ENCODE data around the gene SLC17A6. TPM values are rescaled to one million over a fixed set of nuclear protein-coding genes. Genes with fewer than 3 reads are reported as not detected.

SLC17A6 gene
- polyA plus RNA-seq, 1 donor from 2014 or later = 3.3 TPM

GRCh38 chr11:22331771-22332170 lies 6.4 kb upstream of the SLC17A6 start:
- H3K27ac ChIP-seq (ENCODE audit: low read length) = no peak overlapping the region
- TF ChIP-seq CTCF (IDR thresholded peaks at IDR 0.05; ENCODE audit: poor library complexity, severe bottlenecking) (peak; percentile 24), TAF1 (IDR thresholded peaks at IDR 0.05; ENCODE audit: low read depth) (no peak), EZH2 (IDR thresholded peaks at IDR 0.05; ENCODE audit: borderline replicate concordance, insufficient read depth, low read length, poor library complexity, severe bottlenecking) (no peak), SMC3 (conservative IDR thresholded peaks at IDR 0.05; ENCODE audit: poor library complexity) (no peak), MXI1 (conservative IDR thresholded peaks at IDR 0.05; ENCODE audit: poor library complexity, severe bottlenecking) (no peak), RAD21 (conservative IDR thresholded peaks at IDR 0.05) (no peak)
- H3K9me3 ChIP-seq (ENCODE audit: low read length) = no peaks in the 10 kb centered on the region
- no peaks in the 10 kb centered on the region for H3K9me2 ChIP-seq (ENCODE audit: insufficient read depth, low read length)
- no peaks in the 10 kb centered on the region for H3F3A ChIP-seq (ENCODE audit: insufficient read depth, low read length, poor library complexity, severe bottlenecking)
- peaks cover 15% of the 10 kb centered on the region for H3K27me3 ChIP-seq (ENCODE audit: insufficient read depth, low read depth, low read length)
- no peak overlapping the region for H2AFZ ChIP-seq (ENCODE audit: low read depth, low read length)
- no peak overlapping the region for H3K4me3 ChIP-seq (ENCODE audit: low read length)
- H3K9ac ChIP-seq (ENCODE audit: low read length) = no peak overlapping the region
- no peaks in the 10 kb centered on the region for H3K79me2 ChIP-seq (replicated peaks; ENCODE audit: insufficient read depth, low read length)
- H3K4me2 ChIP-seq (ENCODE audit: low read length) = no peak overlapping the region
- no peaks in the 10 kb centered on the region for H4K20me1 ChIP-seq (ENCODE audit: insufficient read depth)
- no peaks in the 10 kb centered on the region for H3K36me3 ChIP-seq (ENCODE audit: insufficient read depth, low read length)

GRCh38 chr11:22336587-22336986 lies 1.6 kb upstream of the SLC17A6 start:
- Histone ChIP-seq H3K4me2 (ENCODE audit: low read length) (no peak overlapping the region), H3F3A (ENCODE audit: insufficient read depth, low read length, poor library complexity, severe bottlenecking) (no peaks in the 10 kb centered on the region), H3K9ac (ENCODE audit: low read length) (no peak overlapping the region), H2AFZ (ENCODE audit: low read depth, low read length) (no peak overlapping the region), H3K36me3 (ENCODE audit: insufficient read depth, low read length) (no peaks in the 10 kb centered on the region), H3K79me2 (replicated peaks; ENCODE audit: insufficient read depth, low read length) (no peaks in the 10 kb centered on the region), H3K27ac (ENCODE audit: low read length) (no peak overlapping the region), H3K27me3 (ENCODE audit: insufficient read depth, low read depth, low read length) (peaks cover 62% of the 10 kb centered on the region), H4K20me1 (ENCODE audit: insufficient read depth) (no peaks in the 10 kb centered on the region), H3K9me3 (ENCODE audit: low read length) (no peaks in the 10 kb centered on the region), H3K9me2 (ENCODE audit: insufficient read depth, low read length) (no peaks in the 10 kb centered on the region), H3K4me3 (ENCODE audit: low read length) (no peak overlapping the region)
- no peak for TF ChIP-seq MXI1 (conservative IDR thresholded peaks at IDR 0.05; ENCODE audit: poor library complexity, severe bottlenecking)
- no peak for TF ChIP-seq POLR2AphosphoS5 (IDR thresholded peaks at IDR 0.05)
- no peak for TF ChIP-seq CTCF (IDR thresholded peaks at IDR 0.05; ENCODE audit: poor library complexity, severe bottlenecking)
- no peak for TF ChIP-seq SMC3 (conservative IDR thresholded peaks at IDR 0.05; ENCODE audit: poor library complexity)
- no peak for TF ChIP-seq TAF1 (IDR thresholded peaks at IDR 0.05; ENCODE audit: low read depth)
- TF ChIP-seq EP300 (conservative IDR thresholded peaks at IDR 0.05; ENCODE audit: poor library complexity, severe bottlenecking) = no peak
- TF ChIP-seq RAD21 (conservative IDR thresholded peaks at IDR 0.05) = no peak
- no peak for TF ChIP-seq EZH2 (IDR thresholded peaks at IDR 0.05; ENCODE audit: borderline replicate concordance, insufficient read depth, low read length, poor library complexity, severe bottlenecking)
- TF ChIP-seq REST (IDR thresholded peaks at IDR 0.05; ENCODE audit: borderline replicate concordance) = no peak

Data from neural cell (in vitro differentiated cells).